Uterus (tissue), 2 donors: ENCODE measurements around the gene RPP30.

ENCODE experiments used
- CTCF ChIP-seq, 4 experiments: fragments of 200-600 bp in 2 of 4; fragments of 450-650 bp in 2 of 4; sonication (generic) in 2 of 4; IDR thresholded peaks; one replicate each; pipeline ENCODE4 v1.5.1; 2016 to 2019; ENCODE audit warnings: antibody characterized with exemption in 4 of 4, mild to moderate bottlenecking in 2 of 4, moderate library complexity in 1 of 4
- POLR2A ChIP-seq, 2 donors: fragments of 450-650 bp; IDR thresholded peaks; one replicate each; pipeline ENCODE4 v1.6.1; 2016; ENCODE audit warnings: antibody characterized with exemption in 2 of 2, mild to moderate bottlenecking in 1 of 2, moderate library complexity in 1 of 2

GRCh38 chr10:90944749-90945148, 73.0 kb downstream of the RPP30 start:
- no peak for TF ChIP-seq CTCF (IDR thresholded peaks at IDR 0.05)
- TF ChIP-seq POLR2A (IDR thresholded peaks at IDR 0.05), result no peak
